Activated CD4-positive, alpha-beta T cell treated with anti-CD3 and anti-CD28 coated beads, Interleukin-2, amount 50 U/mL, for 1 hour (primary cell): Measurements from ENCODE around the gene INPP5K.
"Not testable (repeated sequence)": the region's sequence is repeated elsewhere in the genome, so short reads cannot be mapped to it uniquely, and the experiment has no call there.

Experiments used
- DNase-seq: peaks from one replicate; pipeline ENCODE4 v3.0.0-alpha.2; 2020

INPP5K gene

DNA sequence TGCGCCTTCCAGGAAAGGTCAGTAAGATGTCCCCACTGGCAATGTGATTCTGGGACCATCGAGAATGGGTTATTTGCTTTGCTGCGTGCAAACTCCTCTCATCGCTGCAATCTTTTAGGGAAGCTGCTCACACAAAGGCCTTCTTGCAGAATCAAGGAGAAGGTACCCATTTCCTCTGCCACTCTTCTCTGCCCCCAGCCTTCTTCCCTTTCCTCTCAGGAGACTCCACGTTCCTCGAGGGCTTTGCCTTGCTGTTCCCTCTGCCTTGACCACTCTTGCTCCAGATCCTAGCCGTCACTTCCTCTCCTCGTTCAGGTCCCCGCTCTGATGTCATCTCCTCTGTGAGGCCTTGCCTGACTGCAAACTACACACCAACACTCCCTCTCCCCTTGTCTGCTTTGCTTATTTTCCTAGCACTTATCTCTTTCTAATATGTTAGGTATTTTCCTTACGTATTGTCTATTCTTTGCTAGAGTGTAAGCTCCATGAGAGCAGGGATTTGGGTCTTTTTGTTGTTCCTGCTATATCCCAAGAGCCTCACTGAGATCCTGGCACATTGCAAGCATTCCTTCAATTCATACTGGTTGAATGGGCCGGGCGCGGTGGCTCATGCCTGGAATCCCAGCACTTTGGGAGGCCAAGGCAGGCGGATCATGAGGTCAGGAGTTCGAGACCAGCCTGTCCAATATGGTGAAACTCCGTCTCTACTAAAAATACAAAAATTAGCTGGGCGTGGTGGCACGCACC is 55.0 kb downstream of the INPP5K start:
- DNase-seq, result no peak

DNA sequence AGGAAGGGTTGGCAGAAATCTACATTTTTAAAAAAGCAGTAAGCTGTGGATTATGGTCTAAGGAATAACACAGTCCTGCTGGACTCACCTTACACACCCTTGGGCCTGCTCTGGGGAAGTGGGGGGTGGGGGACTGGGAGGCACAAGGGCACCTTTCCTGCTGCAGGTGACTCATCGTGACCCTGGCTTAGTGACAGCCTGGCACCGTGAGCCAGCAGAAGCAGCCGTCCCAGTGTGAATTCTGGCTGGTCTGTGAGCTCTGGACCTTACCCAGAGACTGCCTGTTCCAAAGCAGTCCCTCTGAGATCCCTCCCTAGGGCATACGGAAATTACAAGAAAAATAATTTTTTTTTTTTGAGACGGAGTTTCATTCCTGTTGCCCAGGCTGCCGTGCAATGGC is 56.2 kb downstream of the INPP5K start:
- no peak for DNase-seq

DNA sequence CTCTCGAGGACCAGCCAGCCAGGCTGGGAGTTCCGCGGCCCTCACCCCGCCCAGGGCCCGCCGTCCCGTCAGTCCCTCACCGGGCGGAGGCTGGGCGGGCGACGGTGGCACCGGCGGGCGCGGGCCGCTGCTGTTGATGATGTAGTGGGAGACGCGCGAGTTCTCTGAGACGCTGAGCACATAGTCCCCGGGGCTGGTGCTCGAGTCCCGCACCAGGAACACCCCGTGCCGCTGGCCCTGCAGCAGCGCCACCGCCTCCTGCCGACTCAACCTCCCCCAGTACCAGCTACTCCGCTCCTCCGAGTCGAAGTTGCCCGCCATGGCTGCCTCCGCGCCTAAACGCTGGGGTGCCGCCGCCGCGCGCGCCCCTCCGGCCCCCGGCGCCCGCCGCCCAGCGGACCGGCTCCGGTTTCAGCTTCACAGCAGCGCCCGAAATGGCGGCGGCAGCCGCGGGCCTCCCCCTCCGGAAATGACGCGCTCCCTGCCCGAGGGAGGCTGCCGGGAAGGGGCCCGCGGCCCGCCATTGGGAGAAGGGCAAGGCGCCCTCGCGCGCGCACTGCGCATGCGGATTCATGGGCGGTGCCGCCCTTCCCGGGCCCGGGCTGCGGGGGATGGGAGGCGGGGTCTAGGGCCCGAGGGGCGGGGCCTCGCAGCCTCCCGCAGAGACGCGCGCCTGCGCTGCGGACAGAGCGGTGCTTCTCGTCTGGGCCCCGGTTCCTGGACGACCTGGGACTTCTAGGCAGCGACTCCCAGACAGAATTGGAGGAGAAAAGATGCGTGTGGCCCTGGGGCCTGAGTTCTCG is 60.4 kb downstream of the INPP5K start, which contains the start of gene CRK:
TSS of gene CRK (minus strand) at position 436 of the 803 bp plus-strand sequence. CDS start at position 321, 115 bp downstream.
- DNase-seq, result peak; percentile 98

DNA sequence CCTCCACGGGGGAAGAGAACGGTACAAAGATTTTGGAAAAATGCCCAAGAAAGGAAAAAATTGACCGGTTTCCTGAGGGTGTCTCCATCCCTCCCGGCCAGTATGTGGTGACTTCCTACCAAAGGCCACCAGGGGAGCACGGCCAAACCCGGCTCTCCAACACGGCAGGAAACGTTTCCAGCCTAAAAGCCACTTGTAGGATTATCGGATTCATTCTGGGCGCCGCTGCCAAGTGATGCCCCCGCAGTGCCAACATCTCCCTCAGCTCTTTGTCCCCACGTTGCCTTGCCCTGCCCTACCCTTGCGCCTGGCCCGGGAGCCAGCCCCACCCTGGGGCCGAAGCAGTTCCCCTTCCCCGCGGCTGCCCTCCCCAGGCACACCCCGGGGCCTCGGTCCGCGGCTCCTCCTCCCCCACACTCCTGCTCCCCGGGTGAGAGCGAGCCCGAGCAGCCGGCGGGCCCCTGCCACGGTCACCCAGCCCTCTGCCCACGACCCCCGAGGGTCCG is 61.1 kb downstream of the INPP5K start:
- DNase-seq, result peak; percentile 21

DNA sequence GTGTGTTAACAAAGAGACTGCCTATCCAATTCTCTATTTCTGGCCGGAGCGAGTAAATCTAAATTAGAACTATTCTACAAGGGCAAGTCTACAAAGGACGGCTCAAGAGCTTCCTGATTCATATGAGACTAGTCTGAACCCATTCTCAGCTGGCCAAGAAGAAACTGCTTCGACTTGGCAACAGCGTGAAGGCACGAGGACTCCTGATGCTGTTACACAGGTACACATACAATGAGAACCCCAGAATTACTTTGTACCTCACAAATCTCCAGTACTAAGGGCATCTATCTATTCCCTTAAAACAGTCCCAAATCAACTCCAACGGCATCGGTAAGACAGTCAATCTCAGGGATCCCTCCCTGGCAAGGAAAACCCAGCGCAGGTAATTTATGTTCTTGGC is 61.9 kb downstream of the INPP5K start:
- no peak for DNase-seq

DNA sequence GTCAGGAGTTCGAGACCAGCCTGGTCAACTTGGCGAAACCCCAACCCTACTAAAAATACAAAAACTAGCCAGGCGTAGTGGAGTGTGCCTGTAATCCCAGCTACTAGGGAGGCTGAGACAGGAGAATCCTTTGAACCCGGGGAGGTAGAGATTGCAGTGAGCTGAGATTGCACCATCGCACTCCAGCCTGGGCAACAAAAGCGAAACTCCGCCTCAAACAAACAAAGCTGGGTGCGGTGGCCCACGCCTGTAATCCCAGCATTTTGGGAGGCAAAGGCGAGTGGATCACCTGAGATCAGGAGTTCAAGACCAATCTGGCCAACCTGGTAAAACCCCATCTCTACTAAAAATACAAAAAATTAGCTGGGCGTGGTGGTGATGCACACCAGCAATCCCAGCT is 62.7 kb downstream of the INPP5K start:
- DNase-seq, result not testable (repeated sequence)

DNA sequence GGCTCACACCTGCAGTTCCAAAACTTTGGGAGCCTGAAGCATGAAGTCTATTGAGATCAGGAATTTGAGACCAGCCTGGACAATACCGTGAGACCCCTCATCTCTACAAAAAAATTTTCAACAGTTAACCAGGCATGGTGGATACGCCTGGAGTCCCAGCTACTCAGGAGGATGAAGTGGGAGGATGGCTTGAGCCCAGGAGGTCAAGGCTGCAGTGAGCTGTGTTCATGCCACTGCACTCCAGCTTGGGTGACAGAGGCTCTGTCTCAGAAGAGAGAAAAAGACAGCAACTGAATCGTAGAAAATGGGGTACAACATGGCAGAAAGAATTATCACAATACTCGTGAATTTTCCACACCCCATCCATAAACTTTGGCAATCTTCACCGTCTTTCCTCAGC is 63.6 kb downstream of the INPP5K start:
- no peak for DNase-seq

DNA sequence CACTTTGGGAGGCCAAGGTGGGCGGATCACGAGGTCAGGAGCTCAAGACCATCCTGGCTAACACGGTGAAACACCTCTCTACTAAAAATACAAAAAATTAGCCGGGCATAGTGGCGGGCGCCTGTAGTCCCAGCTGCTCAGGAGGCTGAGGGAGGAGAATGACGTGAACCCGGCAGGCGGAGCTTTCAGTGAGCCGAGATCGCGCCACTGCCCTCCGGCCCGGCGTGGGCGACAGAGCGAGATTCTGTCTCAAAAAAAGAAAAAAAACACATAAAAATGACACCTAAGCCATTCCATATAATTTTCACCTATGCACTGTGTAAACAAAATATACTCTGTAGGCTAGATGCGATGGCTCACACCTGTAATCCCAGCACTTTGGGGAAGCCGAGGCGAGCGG is 66.2 kb downstream of the INPP5K start:
- DNase-seq, result not testable (repeated sequence)

DNA sequence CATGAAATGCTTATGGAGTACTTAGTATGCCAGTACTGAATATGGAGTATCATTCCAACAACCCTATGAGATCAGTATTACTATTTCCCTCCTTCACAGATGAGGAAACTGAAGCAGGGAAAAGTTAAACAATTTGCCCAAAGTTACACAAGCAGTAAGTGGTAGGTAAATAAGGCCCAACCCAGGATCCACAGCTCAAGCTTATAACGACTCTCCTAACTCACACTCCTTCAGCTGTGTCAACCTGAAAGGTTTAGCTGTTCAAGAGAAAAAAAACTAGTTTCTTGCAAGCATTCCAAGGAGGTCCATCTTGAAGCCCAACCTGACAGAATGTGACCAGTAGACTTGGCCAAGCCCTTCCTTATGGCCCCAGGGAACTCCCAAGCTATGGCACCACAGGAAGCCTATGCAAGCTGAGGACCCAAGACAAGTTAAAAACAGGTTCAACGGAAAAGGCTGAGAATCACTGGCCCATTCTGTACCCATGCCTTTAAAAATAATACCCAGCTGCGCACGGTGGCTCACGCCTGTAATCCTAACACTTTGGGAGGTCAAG is 66.9 kb downstream of the INPP5K start:
- DNase-seq, result no peak

DNA sequence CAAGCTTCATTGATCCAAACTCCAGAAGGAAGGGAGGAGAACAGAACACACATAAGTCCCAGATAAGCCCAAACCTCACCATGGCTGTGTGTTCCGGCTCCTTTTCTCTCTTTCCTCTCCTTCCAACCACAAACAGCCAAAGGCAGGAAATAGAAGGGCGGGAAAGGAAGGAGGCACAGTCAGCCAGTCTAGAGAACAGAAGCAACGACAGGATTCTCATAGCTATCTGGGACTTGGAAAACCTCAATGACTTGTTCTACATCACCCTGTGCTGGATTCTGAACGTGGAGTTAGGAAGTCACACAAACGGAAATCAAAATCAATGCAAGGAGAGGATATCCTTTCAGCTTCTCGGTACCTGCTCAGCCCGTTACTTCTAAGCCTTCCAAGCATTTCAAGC is 69.4 kb downstream of the INPP5K start:
- no peak for DNase-seq

DNA sequence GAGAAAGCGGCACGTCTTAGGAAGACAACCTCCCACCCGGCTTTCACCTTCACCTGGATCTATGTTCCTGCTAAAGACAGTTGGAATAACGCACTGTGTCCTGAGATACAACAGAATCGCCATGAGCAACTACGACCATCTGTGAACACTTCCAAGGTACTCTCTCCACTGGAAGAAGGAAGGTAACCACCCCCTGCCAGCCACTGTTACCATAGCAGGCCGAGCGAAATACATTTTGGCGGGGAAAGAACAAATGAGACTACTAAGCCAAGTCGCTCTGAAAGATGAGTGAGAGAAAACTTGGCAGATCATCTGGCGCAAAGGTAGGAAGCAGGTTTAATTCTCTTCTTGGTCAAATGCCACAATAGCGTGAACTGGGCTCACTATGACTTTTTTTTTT is 70.2 kb downstream of the INPP5K start:
- no peak for DNase-seq

DNA sequence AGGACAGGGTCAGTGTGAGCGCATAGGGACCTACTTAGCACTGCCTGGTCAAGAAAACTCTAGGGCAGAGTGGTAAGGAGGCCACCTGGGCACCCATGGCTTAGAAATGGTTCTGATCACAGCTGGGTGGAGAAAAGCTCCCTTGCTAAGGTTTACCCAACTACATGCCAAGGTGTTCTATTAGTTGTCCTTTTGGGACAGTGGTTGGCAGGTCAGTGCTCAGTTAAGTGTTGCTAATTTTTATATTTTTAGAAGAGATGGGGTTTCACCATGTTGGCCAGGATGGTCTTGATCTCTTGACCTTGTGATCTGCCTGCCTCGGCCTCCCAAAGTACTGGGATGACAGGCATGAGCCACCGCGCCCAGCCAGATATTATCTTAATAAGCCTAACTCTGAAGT is 70.7 kb downstream of the INPP5K start:
- not testable (repeated sequence) for DNase-seq
